LoVo (cell line): Measurements from ENCODE around the gene USP44.

Experiments used
- DNase-seq: peaks from one replicate; pipeline ENCODE4 v3.0.0-alpha.2; 2016; ENCODE audit warnings: low spot score

Gene USP44

GRCh38 chr12:95548539-95549391 is 2.5 kb downstream of the USP44 start:
- DNase-seq: no peak

GRCh38 chr12:95548056-95548538 is 3.2 kb downstream of the USP44 start:
- no peak for DNase-seq

- DNase-seq: no peak
Measured at GRCh38 chr12:95547522-95548055, 3.7 kb downstream of the USP44 start.

GRCh38 chr12:95546491-95546813 is 4.8 kb downstream of the USP44 start:
- DNase-seq: no peak

- no peak for DNase-seq
Measured at GRCh38 chr12:95545731-95546490, 5.4 kb downstream of the USP44 start.

- no peak for DNase-seq
Measured at GRCh38 chr12:95545303-95545702, 6.0 kb downstream of the USP44 start.

GRCh38 chr12:95544756-95545155 is 6.5 kb downstream of the USP44 start:
- no peak for DNase-seq

- no peak for DNase-seq
Measured at GRCh38 chr12:95543305-95543704, 8.0 kb downstream of the USP44 start.

GRCh38 chr12:95541436-95541835 is 9.8 kb downstream of the USP44 start:
- no peak for DNase-seq

GRCh38 chr12:95538656-95539055 is 12.6 kb downstream of the USP44 start:
- DNase-seq: no peak

- no peak for DNase-seq
Measured at GRCh38 chr12:95538006-95538405, 13.3 kb downstream of the USP44 start.

GRCh38 chr12:95533985-95534384 is 17.3 kb downstream of the USP44 start:
- DNase-seq: no peak

- peak; percentile 23 for DNase-seq
Measured at GRCh38 chr12:95532851-95533250, 18.4 kb downstream of the USP44 start.

- no peak for DNase-seq
Measured at GRCh38 chr12:95529693-95530225, 21.5 kb downstream of the USP44 start.

- no peak for DNase-seq
Measured at GRCh38 chr12:95528431-95528830, 22.8 kb downstream of the USP44 start.

GRCh38 chr12:95522692-95523091 is 28.6 kb downstream of the USP44 start:
- no peak for DNase-seq

GRCh38 chr12:95520816-95521215 is 30.5 kb downstream of the USP44 start:
- DNase-seq: no peak

GRCh38 chr12:95518944-95519343 is 32.3 kb downstream of the USP44 start:
- no peak for DNase-seq

GRCh38 chr12:95517246-95517645 is 34.0 kb downstream of the USP44 start:
- DNase-seq: no peak

- DNase-seq: no peak
Measured at GRCh38 chr12:95516757-95517156, 34.5 kb downstream of the USP44 start.

GRCh38 chr12:95515197-95515596 is 36.1 kb downstream of the USP44 start:
- DNase-seq: no peak

GRCh38 chr12:95513599-95513998 is 37.7 kb downstream of the USP44 start:
- no peak for DNase-seq

- no peak for DNase-seq
Measured at GRCh38 chr12:95511977-95512376, 39.3 kb downstream of the USP44 start.
